ENCODE data around the gene NME1. TPM values are rescaled to one million over a fixed set of nuclear protein-coding genes. Genes with fewer than 3 reads are reported as not detected.

Gene NME1
- total and polyA plus RNA-seq, 10 of the 15 experiments (the other 5 are each of a cell fraction or from before 2014, with no cell fraction given), result 273 to 1,362 (median 455) TPM

- TF ChIP-seq ATF2 (IDR thresholded peaks at IDR 0.05; ENCODE audit: low read length) (peak; percentile 62; the same call in 1 of the 2 replicates), SIN3A (IDR thresholded peaks at IDR 0.05; ENCODE audit: low read depth, low read length) (no peak), MEF2B (IDR thresholded peaks at IDR 0.05; ENCODE audit: partially characterized antibody, poor library complexity, severe bottlenecking) (peak; percentile 71), TBL1XR1 (IDR thresholded peaks at IDR 0.05; ENCODE audit: low read depth, low read length) (no peak), IKZF1 (conservative IDR thresholded peaks at IDR 0.05) (peak; percentile 83)
Observed at GRCh38 chr17:51132964-51133319, 20.4 kb upstream of the NME1 start (continued).

GRCh38 chr17:51133365-51133764 lies 20.0 kb upstream of the NME1 start:
- CTCF ChIA-PET, result interaction anchor here (0.6 to 2.6 kb wide), 3 partner anchors 10 to 169 kb away, joined by 3 to 9 read pairs (median 4); partner anchors contain the start of gene NME1
- no peak for TF ChIP-seq FOXM1 (IDR thresholded peaks at IDR 0.05; ENCODE audit: low read depth, low read length)
- TF ChIP-seq NFYB (IDR thresholded peaks at IDR 0.05; ENCODE audit: insufficient read depth, low read depth, low read length), result no peak
- TF ChIP-seq NR2F1 (conservative IDR thresholded peaks at IDR 0.05), result no peak
- no peak for TF ChIP-seq YY1 (IDR thresholded peaks at IDR 0.05; ENCODE audit: low read depth, low read length)
- TF ChIP-seq NFIC (IDR thresholded peaks at IDR 0.05; ENCODE audit: low read depth, low read length), result no peak
- no peak for TF ChIP-seq KLF5 (IDR thresholded peaks at IDR 0.05; ENCODE audit: partially characterized antibody)
- no peak for TF ChIP-seq FOXK2 (IDR thresholded peaks at IDR 0.05)
- no peak for TF ChIP-seq HCFC1 (IDR thresholded peaks at IDR 0.05; ENCODE audit: low read length)
- TF ChIP-seq YBX1 (IDR thresholded peaks at IDR 0.05), result no peak
- TF ChIP-seq ATF7 (IDR thresholded peaks at IDR 0.05; ENCODE audit: low read depth), result no peak
- TF ChIP-seq CHD4 (IDR thresholded peaks at IDR 0.05), result no peak
- TF ChIP-seq CUX1 (IDR thresholded peaks at IDR 0.05; ENCODE audit: insufficient replicate concordance, low read depth, low read length), result no peak

More at GRCh38 chr17:51133365-51133764, 20.0 kb upstream of the NME1 start:
- Histone ChIP-seq H4K20me1 (ENCODE audit: control insufficient read depth, insufficient read depth) (no peaks in the 10 kb centered on the region), H2AFZ (ENCODE audit: control insufficient read depth, low read depth, low read length) (no peak overlapping the region), H3K4me2 (ENCODE audit: control insufficient read depth, insufficient read depth) (no peak overlapping the region), H3K4me1 (ENCODE audit: control insufficient read depth, insufficient read depth, low read length) (peaks cover 13% of the 10 kb centered on the region), H3K4me3 (no peak overlapping the region), H3K9ac (ENCODE audit: control insufficient read depth, insufficient read depth, low read length) (no peak overlapping the region), H3K27me3 (replicated peaks in 1 of 2; ENCODE audit: control insufficient read depth in 2 of 2, insufficient read depth in 2 of 2, low read length in 1 of 2) (no peaks in the 10 kb centered on the region), H3K9me3 (replicated peaks; ENCODE audit: control insufficient read depth, insufficient read depth, low read length) (no peaks in the 10 kb centered on the region; the same call in 1 of the 3 replicates), H3K79me2 (ENCODE audit: control insufficient read depth, insufficient read depth, low read length) (no peaks in the 10 kb centered on the region), H3K36me3 (ENCODE audit: control insufficient read depth in 2 of 2, insufficient read depth in 2 of 2, low read length in 1 of 2) (no peaks in the 10 kb centered on the region), H3K27ac (ENCODE audit: control insufficient read depth, insufficient read depth) (no peak overlapping the region)
- BruUV-seq (replicated peaks), result no TSS peak
- POLR2A ChIA-PET, result no interaction called here
- WGBS (ENCODE audit: insufficient coverage, insufficient replicate concordance, low lambda C conversion rate, missing lambda C conversion rate), result 17% methylated on average over 2 of the region's 2 CpGs
- SMC1A ChIA-PET (ENCODE audit: uncharacterized antibody, unreplicated experiment), result interaction anchor here (2.1 kb wide), 1 partner anchor 14 kb away, joined by 6 read pairs; no protein-coding TSS in a partner anchor
- RAD21 ChIA-PET (ENCODE audit: unreplicated experiment), result interaction anchor here (1.7 kb wide), 1 partner anchor 17 kb away, joined by 3 read pairs; no protein-coding TSS in a partner anchor
- in situ Hi-C loops (cut with MboI) (no loop called here), intact Hi-C loops (cut with micrococcal nuclease; ENCODE audit: unreplicated experiment) (no loop called here)
- ATAC-seq, result no peak
- no peak for FAIRE-seq
- no peak for DNase-seq (ENCODE audit: low read depth, low spot score)

All from GM12878 (cell line).